Measurements from ENCODE around the gene ITIH3.

DNA sequence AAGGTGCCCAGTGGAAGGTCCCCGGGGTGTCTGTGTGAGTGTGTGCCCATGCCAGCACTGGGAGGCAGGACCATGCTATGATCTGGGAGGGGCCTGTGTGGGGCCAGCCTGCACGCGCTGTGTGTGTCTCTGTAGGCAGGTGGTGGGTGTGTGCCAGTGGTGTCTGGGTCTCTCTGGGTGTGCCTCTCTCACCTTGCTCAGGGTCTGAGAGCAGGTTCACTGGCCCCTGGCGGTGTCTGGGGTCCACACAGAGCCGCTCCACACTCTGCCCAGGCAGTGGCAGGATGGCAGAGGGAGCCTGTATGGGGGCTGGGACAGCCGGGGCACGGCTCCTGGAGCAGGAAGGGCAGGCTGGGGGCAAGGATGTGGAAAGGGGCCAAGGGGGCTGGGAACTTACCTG is 23.3 kb downstream of the ITIH3 start:
- TF ChIP-seq CTCF (IDR thresholded peaks at IDR 0.05; ENCODE audit: poor library complexity, severe bottlenecking): no peak
- no peak for TF ChIP-seq RAD21 (conservative IDR thresholded peaks at IDR 0.05)
- TF ChIP-seq POLR2AphosphoS5 (IDR thresholded peaks at IDR 0.05): no peak
- no peak for TF ChIP-seq EZH2 (IDR thresholded peaks at IDR 0.05; ENCODE audit: borderline replicate concordance, insufficient read depth, low read length, poor library complexity, severe bottlenecking)
- no peak for TF ChIP-seq EP300 (conservative IDR thresholded peaks at IDR 0.05; ENCODE audit: poor library complexity, severe bottlenecking)
- TF ChIP-seq REST (IDR thresholded peaks at IDR 0.05; ENCODE audit: borderline replicate concordance): no peak
- TF ChIP-seq MXI1 (conservative IDR thresholded peaks at IDR 0.05; ENCODE audit: poor library complexity, severe bottlenecking): no peak
- TF ChIP-seq SMC3 (conservative IDR thresholded peaks at IDR 0.05; ENCODE audit: poor library complexity): no peak
- TF ChIP-seq TAF1 (IDR thresholded peaks at IDR 0.05; ENCODE audit: low read depth): no peak

Data from neural cell (in vitro differentiated cells).